ENCODE results near the gene PAMR1.
"Not testable (repeated sequence)": the region's sequence is repeated elsewhere in the genome, so short reads cannot be mapped to it uniquely, and the experiment has no call there.

Gene PAMR1

GRCh38 chr11:35525501-35526175 is at the start of gene PAMR1:
TSS of gene PAMR1 (minus strand) at chr11:35525616. CDS start at chr11:35525585, 31 bp downstream.
- DNase-seq = no peak

GRCh38 chr11:35571696-35572095 is 46.3 kb upstream of the PAMR1 start:
- no peak for DNase-seq

GRCh38 chr11:35567737-35568465 is 42.5 kb upstream of the PAMR1 start:
- no peak for DNase-seq

- no peak for DNase-seq
These were observed 41.5 kb upstream of the PAMR1 start for GRCh38 chr11:35566885-35567284.

- no peak for DNase-seq
These were observed 40.8 kb upstream of the PAMR1 start for GRCh38 chr11:35566181-35566580.

GRCh38 chr11:35564245-35564595 is 38.8 kb upstream of the PAMR1 start:
- no peak for DNase-seq

GRCh38 chr11:35563484-35564244 is 38.2 kb upstream of the PAMR1 start:
- DNase-seq = no peak

- no peak for DNase-seq
These were observed 34.5 kb upstream of the PAMR1 start for GRCh38 chr11:35559949-35560348.

- no peak for DNase-seq
These were observed 33.1 kb upstream of the PAMR1 start for GRCh38 chr11:35558513-35558912.

GRCh38 chr11:35555488-35555887 is 30.1 kb upstream of the PAMR1 start:
- DNase-seq = no peak

GRCh38 chr11:35554491-35555437 is 29.3 kb upstream of the PAMR1 start:
- DNase-seq = no peak

GRCh38 chr11:35553831-35554230 is 28.4 kb upstream of the PAMR1 start:
- no peak for DNase-seq

- no peak for DNase-seq
These were observed 27.6 kb upstream of the PAMR1 start for GRCh38 chr11:35553021-35553420.

- no peak for DNase-seq
These were observed 27.2 kb upstream of the PAMR1 start for GRCh38 chr11:35552616-35553015.

- DNase-seq = no peak
These were observed 25.1 kb upstream of the PAMR1 start for GRCh38 chr11:35550374-35551036.

GRCh38 chr11:35549787-35550186 is 24.4 kb upstream of the PAMR1 start:
- DNase-seq = no peak

- no peak for DNase-seq
These were observed 23.6 kb upstream of the PAMR1 start for GRCh38 chr11:35548925-35549561.

GRCh38 chr11:35547995-35548394 is 22.6 kb upstream of the PAMR1 start:
- not testable (repeated sequence) for DNase-seq

GRCh38 chr11:35546317-35546716 is 20.9 kb upstream of the PAMR1 start:
- no peak for DNase-seq

- DNase-seq = no peak
These were observed 20.1 kb upstream of the PAMR1 start for GRCh38 chr11:35545391-35546003.

GRCh38 chr11:35543481-35543880 is 18.1 kb upstream of the PAMR1 start:
- no peak for DNase-seq

All from CD4-positive, alpha-beta T cell treated with Interleukin-12 subunit alpha and Interleukin-12 subunit beta, for 1 hour (primary cell).